Transverse colon (tissue), 4 donors: ENCODE measurements around the gene PKP1.

Experiments
- CTCF ChIP-seq, 5 experiments: fragments of 200-600 bp in 3 of 5; fragments of 450-650 bp in 2 of 5; sonication (generic) in 3 of 5; IDR thresholded peaks; 1 replicate in 2 of 5; 2 replicates in 3 of 5; pipeline ENCODE4 v1.5.1; 2016 to 2017; ENCODE audit warnings: antibody characterized with exemption in 5 of 5, inconsistent platforms in 3 of 5, mild to moderate bottlenecking in 2 of 5, moderate library complexity in 1 of 5
- POLR2A ChIP-seq: fragments of 450-650 bp; IDR thresholded peaks from one replicate; pipeline ENCODE4 v1.6.1; 2016; ENCODE audit warnings: antibody characterized with exemption, mild to moderate bottlenecking, moderate library complexity
- POLR2AphosphoS5 ChIP-seq, 3 donors: sonication (generic); formaldehyde crosslinking; IDR thresholded peaks; one replicate each; pipeline ENCODE4 v1.6.1; 2016; ENCODE audit warnings: antibody characterized with exemption in 3 of 3

GRCh38 chr1:201326710-201327109 lies 43.4 kb downstream of the PKP1 start:
- no peak for TF ChIP-seq CTCF (IDR thresholded peaks at IDR 0.05)
- no peak for TF ChIP-seq POLR2A
- TF ChIP-seq POLR2AphosphoS5 (IDR thresholded peaks at IDR 0.05): no peak
